Hepatocyte (in vitro differentiated cells): ENCODE measurements around the gene IGSF6. TPM values are rescaled to one million over a fixed set of nuclear protein-coding genes. Genes with fewer than 3 reads are reported as not detected.
A peak's percentile ranks its signal among the peaks of the same experiment; 100 is the strongest.

Experiments
- DNase-seq: peaks from one replicate; pipeline ENCODE4 v3.0.0-alpha.2; 2016; ENCODE audit warnings: low spot score
- H2AFZ ChIP-seq: fragments of 200-600 bp; sonication (generic); 2 replicates; pipeline ENCODE4 v1.6.0; 2016; ENCODE audit warnings: antibody characterized with exemption, mild to moderate bottlenecking
- H3K27ac ChIP-seq: fragments of 200-600 bp; sonication (generic); 2 replicates; pipeline ENCODE4 v1.5.1; 2016; ENCODE audit warnings: mild to moderate bottlenecking
- H3K27me3 ChIP-seq: fragments of 200-600 bp; sonication (generic); 2 replicates; pipeline ENCODE4 v1.6.1; 2016
- H3K36me3 ChIP-seq: fragments of 200-600 bp; sonication (generic); replicated peaks from 2 replicates; pipeline ENCODE4 v1.5.1; 2016; ENCODE audit warnings: low read depth; ENCODE audit not compliant: insufficient read depth
- H3K4me1 ChIP-seq: fragments of 200-600 bp; sonication (generic); 2 replicates; pipeline ENCODE4 v1.5.1; 2016; ENCODE audit warnings: mild to moderate bottlenecking, moderate library complexity; ENCODE audit not compliant: insufficient read depth
- H3K4me2 ChIP-seq: fragments of 200-600 bp; sonication (generic); 2 replicates; pipeline ENCODE4 v1.6.0; 2016
- H3K4me3 ChIP-seq: fragments of 200-600 bp; sonication (generic); 2 replicates; pipeline ENCODE4 v1.5.1; 2016; ENCODE audit warnings: mild to moderate bottlenecking
- H3K79me2 ChIP-seq: fragments of 200-600 bp; sonication (generic); 2 replicates; pipeline ENCODE4 v1.6.0; 2017; ENCODE audit warnings: mild to moderate bottlenecking
- H3K9me2 ChIP-seq: fragments of 200-600 bp; sonication (generic); replicated peaks from 2 replicates; pipeline ENCODE4 v1.6.0; 2017; ENCODE audit warnings: mild to moderate bottlenecking; ENCODE audit not compliant: insufficient read depth
- H3K9me3 ChIP-seq: fragments of 200-600 bp; sonication (generic); 2 replicates; pipeline ENCODE4 v1.5.1; 2016; ENCODE audit warnings: low read depth, mild to moderate bottlenecking
- H4K20me1 ChIP-seq: fragments of 200-600 bp; sonication (generic); 2 replicates; pipeline ENCODE4 v1.6.0; 2016; ENCODE audit warnings: mild to moderate bottlenecking; ENCODE audit not compliant: insufficient read depth, poor library complexity, severe bottlenecking
- EZH2 ChIP-seq: fragments of 200-600 bp; sonication (generic); IDR thresholded peaks from 2 replicates; pipeline ENCODE4 v1.6.1; 2016; ENCODE audit warnings: antibody characterized with exemption, mild to moderate bottlenecking, borderline replicate concordance
- EZH2phosphoT487 ChIP-seq: fragments of 200-600 bp; sonication (generic); IDR thresholded peaks from one replicate; pipeline ENCODE4 v1.6.1; 2018; ENCODE audit warnings: antibody characterized with exemption, mild to moderate bottlenecking, low read depth, moderate library complexity; ENCODE audit not compliant: unreplicated experiment, severe bottlenecking
- WGBS: methylation state at CpG from one replicate; pipeline ENCODE4 v1.1.6; 2016; ENCODE audit warnings: low lambda C conversion rate; ENCODE audit errors: missing lambda C conversion rate; 5-methylcytosine and 5-hydroxymethylcytosine counted together
- polyA plus RNA-seq: library from polyadenylated mRNA; unstranded; fragments of >200 nt; fragmentation: Nextera tagmentation; extraction: Ambion mirVana; gene quantifications from 2 replicates; pipeline ENCODE4 v1.2.1, GENCODE V29; 2016
- total RNA-seq: library from RNA; depleted of rRNA; stranded (reverse); fragments of >200 nt; gene quantifications from 2 replicates; pipeline ENCODE4 v1.2.3, GENCODE V29; 2014
- TF ChIP-seq, protein P1 (sequence below): fragments of 200-600 bp; sonication (generic); IDR thresholded peaks from 2 replicates; pipeline ENCODE4 v1.5.1; 2016; ENCODE audit warnings: antibody characterized with exemption, mild to moderate bottlenecking; ENCODE audit not compliant: poor library complexity

The IGSF6 gene
- total and polyA plus RNA-seq, 2 experiments from 2014 or later = 0.70 to 2.2 TPM

DNA sequence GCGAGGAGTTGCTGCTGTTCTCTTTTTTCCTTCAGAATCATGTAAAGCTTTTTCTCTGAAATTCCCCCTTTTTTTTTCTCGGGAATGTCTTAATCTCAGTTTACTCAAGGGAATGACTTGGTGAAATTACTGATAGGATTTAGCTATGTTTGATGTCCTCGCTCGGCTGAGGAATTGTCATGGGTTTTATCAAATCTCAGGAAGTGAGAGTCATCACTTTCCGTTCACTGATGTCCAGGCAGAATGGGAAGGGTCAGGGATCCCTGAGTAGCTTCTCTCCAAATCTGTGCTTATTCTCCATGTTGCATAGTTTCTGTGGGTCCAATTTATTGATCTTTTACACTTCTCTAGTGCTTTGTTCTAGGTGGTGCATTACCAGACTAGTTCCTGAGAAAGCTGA, 6.3 kb downstream of the IGSF6 start:
- H3K36me3 ChIP-seq = no peaks in the 10 kb centered on the region
- DNase-seq = no peak
- 56% methylated on average over 5 of the region's 5 CpGs for WGBS
- peaks cover 37% of the 10 kb centered on the region for H3K79me2 ChIP-seq
- no peaks in the 10 kb centered on the region for H3K27me3 ChIP-seq
- TF ChIP-seq EZH2phosphoT487 (no peak), EZH2 (no peak)
- TF ChIP-seq, protein P1, sequence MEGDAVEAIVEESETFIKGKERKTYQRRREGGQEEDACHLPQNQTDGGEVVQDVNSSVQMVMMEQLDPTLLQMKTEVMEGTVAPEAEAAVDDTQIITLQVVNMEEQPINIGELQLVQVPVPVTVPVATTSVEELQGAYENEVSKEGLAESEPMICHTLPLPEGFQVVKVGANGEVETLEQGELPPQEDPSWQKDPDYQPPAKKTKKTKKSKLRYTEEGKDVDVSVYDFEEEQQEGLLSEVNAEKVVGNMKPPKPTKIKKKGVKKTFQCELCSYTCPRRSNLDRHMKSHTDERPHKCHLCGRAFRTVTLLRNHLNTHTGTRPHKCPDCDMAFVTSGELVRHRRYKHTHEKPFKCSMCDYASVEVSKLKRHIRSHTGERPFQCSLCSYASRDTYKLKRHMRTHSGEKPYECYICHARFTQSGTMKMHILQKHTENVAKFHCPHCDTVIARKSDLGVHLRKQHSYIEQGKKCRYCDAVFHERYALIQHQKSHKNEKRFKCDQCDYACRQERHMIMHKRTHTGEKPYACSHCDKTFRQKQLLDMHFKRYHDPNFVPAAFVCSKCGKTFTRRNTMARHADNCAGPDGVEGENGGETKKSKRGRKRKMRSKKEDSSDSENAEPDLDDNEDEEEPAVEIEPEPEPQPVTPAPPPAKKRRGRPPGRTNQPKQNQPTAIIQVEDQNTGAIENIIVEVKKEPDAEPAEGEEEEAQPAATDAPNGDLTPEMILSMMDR = no peak
- no peak overlapping the region for H3K27ac ChIP-seq
- no peaks in the 10 kb centered on the region for H3K9me2 ChIP-seq
- no peaks in the 10 kb centered on the region for H3K9me3 ChIP-seq
- H2AFZ ChIP-seq = no peak overlapping the region
- peak overlapping the region; percentile 53 for H3K4me2 ChIP-seq
- no peaks in the 10 kb centered on the region for H3K4me1 ChIP-seq
- H4K20me1 ChIP-seq = no peaks in the 10 kb centered on the region
- no peak overlapping the region for H3K4me3 ChIP-seq

DNA sequence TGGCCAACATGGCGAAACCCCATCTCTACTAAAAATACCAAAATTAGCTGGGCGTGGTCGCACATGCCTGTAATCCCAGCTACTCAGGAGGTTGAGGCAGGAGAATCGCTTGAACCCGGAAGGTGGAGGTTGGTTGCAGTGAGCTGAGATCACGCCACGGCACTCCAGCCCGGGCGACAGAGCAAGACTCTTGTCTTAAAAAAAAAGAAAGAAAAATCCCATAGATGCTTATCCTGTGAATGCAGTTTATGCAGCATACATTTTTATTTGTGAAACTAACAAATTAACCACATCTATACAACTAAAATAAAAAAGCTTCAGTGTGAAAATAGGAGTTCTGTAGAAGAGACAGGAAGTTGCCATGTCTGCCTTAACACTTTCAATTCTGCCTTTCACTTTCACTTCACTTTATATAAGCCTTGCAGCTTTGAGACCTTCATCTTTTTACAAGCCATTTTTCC, 7.1 kb downstream of the IGSF6 start:
- TF ChIP-seq EZH2 = no peak
- TF ChIP-seq, protein P1 = no peak
- TF ChIP-seq EZH2phosphoT487 = no peak
- DNase-seq = no peak

DNA sequence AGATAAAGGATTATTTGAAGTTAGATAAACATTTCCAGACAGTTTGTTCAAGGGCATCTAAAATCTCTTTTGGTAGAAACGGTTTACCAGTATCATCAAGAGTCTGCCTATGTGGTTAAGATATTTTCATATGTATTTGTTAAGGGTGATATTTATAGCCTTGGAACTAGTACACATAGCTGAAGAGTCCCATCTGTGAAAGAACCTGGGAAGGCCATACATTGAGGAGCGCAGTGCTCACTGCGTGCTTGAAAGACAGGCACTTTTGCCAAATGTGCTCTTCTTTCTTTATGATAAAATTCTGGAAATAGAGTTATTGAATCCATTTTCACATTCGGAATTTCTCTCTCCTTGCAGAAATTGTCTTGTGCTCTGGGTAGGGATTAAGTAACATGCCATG, 7.7 kb downstream of the IGSF6 start:
- H3K27me3 ChIP-seq = no peaks in the 10 kb centered on the region
- H3K4me2 ChIP-seq = no peak overlapping the region
- H3K9me3 ChIP-seq = no peaks in the 10 kb centered on the region
- peaks cover 36% of the 10 kb centered on the region for H3K79me2 ChIP-seq
- H3K4me3 ChIP-seq = no peak overlapping the region
- 92% methylated on average over 4 of the region's 4 CpGs for WGBS
- H3K4me1 ChIP-seq = no peaks in the 10 kb centered on the region
- DNase-seq = no peak
- TF ChIP-seq EZH2 (no peak), EZH2phosphoT487 (no peak)
- TF ChIP-seq, protein P1 = no peak
- H3K27ac ChIP-seq = no peak overlapping the region
- no peaks in the 10 kb centered on the region for H4K20me1 ChIP-seq
- no peaks in the 10 kb centered on the region for H3K36me3 ChIP-seq
- no peak overlapping the region for H2AFZ ChIP-seq
- no peaks in the 10 kb centered on the region for H3K9me2 ChIP-seq

More for the DNA sequence above, 7.1 kb downstream of the IGSF6 start:
- H3K9me3 ChIP-seq = no peaks in the 10 kb centered on the region
- H3K4me1 ChIP-seq = no peaks in the 10 kb centered on the region
- H3K9me2 ChIP-seq = no peaks in the 10 kb centered on the region
- peak overlapping the region; percentile 53 for H3K4me2 ChIP-seq
- peaks cover 35% of the 10 kb centered on the region for H3K79me2 ChIP-seq
- H3K36me3 ChIP-seq = no peaks in the 10 kb centered on the region
- no peaks in the 10 kb centered on the region for H4K20me1 ChIP-seq
- no peaks in the 10 kb centered on the region for H3K27me3 ChIP-seq
- H2AFZ ChIP-seq = no peak overlapping the region
- 97% methylated on average over 9 of the region's 9 CpGs for WGBS
- no peak overlapping the region for H3K4me3 ChIP-seq
- H3K27ac ChIP-seq = no peak overlapping the region

DNA sequence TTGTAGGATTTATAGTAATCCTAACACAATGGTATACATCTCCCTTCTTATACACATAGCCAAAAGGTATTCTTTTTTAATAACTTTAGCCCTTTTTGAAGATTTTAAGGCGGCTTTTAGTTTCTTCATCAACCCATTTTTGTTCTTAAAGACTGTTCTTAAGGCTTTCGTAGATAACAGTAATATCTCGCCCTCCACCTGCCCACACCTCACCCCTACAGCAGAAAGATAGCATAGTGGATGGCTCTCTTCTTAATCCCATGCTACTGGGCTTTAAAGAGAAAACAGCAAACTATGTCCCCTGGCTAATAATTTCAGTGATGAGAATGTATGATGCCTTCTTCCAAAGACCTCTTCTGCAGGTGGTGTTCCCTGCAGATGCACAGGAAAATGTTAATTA, 8.6 kb downstream of the IGSF6 start:
- 97% methylated on average over 3 of the region's 3 CpGs for WGBS
- no peak for DNase-seq
- Histone ChIP-seq H2AFZ (no peak overlapping the region), H3K79me2 (peaks cover 31% of the 10 kb centered on the region), H3K9me2 (no peaks in the 10 kb centered on the region), H3K27me3 (no peaks in the 10 kb centered on the region), H3K36me3 (no peaks in the 10 kb centered on the region), H3K9me3 (no peaks in the 10 kb centered on the region), H3K4me1 (peaks cover 3% of the 10 kb centered on the region), H3K4me2 (no peak overlapping the region), H4K20me1 (no peaks in the 10 kb centered on the region), H3K27ac (no peak overlapping the region), H3K4me3 (no peak overlapping the region)
- TF ChIP-seq, protein P1 = no peak
- TF ChIP-seq EZH2phosphoT487 (no peak), EZH2 (no peak)
